MM.1S (cell line): ENCODE data around the gene CLCF1.

Experiments
- DNase-seq: peaks from one replicate; pipeline ENCODE4 v3.0.0-alpha.2; 2015
- H2AFZ ChIP-seq: fragments of 300-600 bp; sonication (generic); 2 replicates; pipeline ENCODE4 v1.6.0; 2016; ENCODE audit warnings: antibody characterized with exemption, low read length
- H3F3A ChIP-seq: fragments of 300-600 bp; sonication (generic); 2 replicates; pipeline ENCODE4 v1.6.1; 2016; ENCODE audit warnings: mild to moderate bottlenecking, antibody characterized with exemption, low read length, moderate library complexity, mixed read lengths; ENCODE audit not compliant: insufficient read depth
- H3K27ac ChIP-seq: fragments of 300-600 bp; sonication (generic); 2 replicates; pipeline ENCODE4 v1.5.1; 2016; ENCODE audit warnings: mild to moderate bottlenecking, low read length
- H3K27me3 ChIP-seq: fragments of 300-600 bp; sonication (generic); replicated peaks from 2 replicates; pipeline ENCODE4 v1.6.0; 2016; ENCODE audit warnings: low read length; ENCODE audit not compliant: insufficient read depth
- H3K36me3 ChIP-seq: fragments of 300-600 bp; sonication (generic); replicated peaks from 2 replicates; pipeline ENCODE4 v1.6.1; 2016; ENCODE audit warnings: mild to moderate bottlenecking, low read length, mixed read lengths; ENCODE audit not compliant: insufficient read depth
- H3K4me1 ChIP-seq: fragments of 300-600 bp; sonication (generic); 2 replicates; pipeline ENCODE4 v1.6.1; 2016; ENCODE audit warnings: low read length, mixed read lengths
- H3K4me2 ChIP-seq: fragments of 300-600 bp; sonication (generic); 2 replicates; pipeline ENCODE4 v1.6.0; 2016; ENCODE audit warnings: low read depth, low read length
- H3K4me3 ChIP-seq: fragments of 300-600 bp; sonication (generic); 2 replicates; pipeline ENCODE4 v1.5.1; 2016; ENCODE audit warnings: low read length, mixed read lengths
- H3K79me2 ChIP-seq: fragments of 300-600 bp; sonication (generic); 2 replicates; pipeline ENCODE4 v1.6.1; 2016; ENCODE audit warnings: mixed run types, low read length, mixed read lengths
- H3K9ac ChIP-seq: fragments of 300-600 bp; sonication (generic); 2 replicates; pipeline ENCODE4 v1.6.1; 2016; ENCODE audit warnings: low read length, mixed read lengths
- H3K9me2 ChIP-seq: fragments of 300-600 bp; sonication (generic); replicated peaks from 2 replicates; pipeline ENCODE4 v1.6.1; 2016; ENCODE audit warnings: mild to moderate bottlenecking, low read length, mixed read lengths; ENCODE audit not compliant: insufficient read depth
- H3K9me3 ChIP-seq: fragments of 300-600 bp; sonication (generic); replicated peaks from 2 replicates; pipeline ENCODE4 v1.6.1; 2016; ENCODE audit warnings: mild to moderate bottlenecking, low read length, mixed read lengths; ENCODE audit not compliant: insufficient read depth
- H4K20me1 ChIP-seq: fragments of 300-600 bp; sonication (generic); 2 replicates; pipeline ENCODE4 v1.6.1; 2016; ENCODE audit warnings: mild to moderate bottlenecking, low read length, moderate library complexity, mixed read lengths; ENCODE audit not compliant: insufficient read depth
- EZH2 ChIP-seq: fragments of 300-600 bp; sonication (generic); optimal IDR thresholded peaks from 2 replicates; pipeline ENCODE3; 2017; ENCODE audit warnings: low read depth, mild to moderate bottlenecking, antibody characterized with exemption, low read length, mixed read lengths
- EZH2phosphoT487 ChIP-seq: fragments of 300-600 bp; sonication (generic); IDR thresholded peaks from 2 replicates; pipeline ENCODE4 v1.6.1; 2018; ENCODE audit warnings: antibody characterized with exemption, low read length
- TF ChIP-seq, protein P1 (sequence below): fragments of 300-600 bp; sonication (generic); IDR thresholded peaks from 2 replicates; pipeline ENCODE4 v1.5.1; 2016; ENCODE audit warnings: antibody characterized with exemption, low read length, mixed read lengths

CLCF1 gene

DNA sequence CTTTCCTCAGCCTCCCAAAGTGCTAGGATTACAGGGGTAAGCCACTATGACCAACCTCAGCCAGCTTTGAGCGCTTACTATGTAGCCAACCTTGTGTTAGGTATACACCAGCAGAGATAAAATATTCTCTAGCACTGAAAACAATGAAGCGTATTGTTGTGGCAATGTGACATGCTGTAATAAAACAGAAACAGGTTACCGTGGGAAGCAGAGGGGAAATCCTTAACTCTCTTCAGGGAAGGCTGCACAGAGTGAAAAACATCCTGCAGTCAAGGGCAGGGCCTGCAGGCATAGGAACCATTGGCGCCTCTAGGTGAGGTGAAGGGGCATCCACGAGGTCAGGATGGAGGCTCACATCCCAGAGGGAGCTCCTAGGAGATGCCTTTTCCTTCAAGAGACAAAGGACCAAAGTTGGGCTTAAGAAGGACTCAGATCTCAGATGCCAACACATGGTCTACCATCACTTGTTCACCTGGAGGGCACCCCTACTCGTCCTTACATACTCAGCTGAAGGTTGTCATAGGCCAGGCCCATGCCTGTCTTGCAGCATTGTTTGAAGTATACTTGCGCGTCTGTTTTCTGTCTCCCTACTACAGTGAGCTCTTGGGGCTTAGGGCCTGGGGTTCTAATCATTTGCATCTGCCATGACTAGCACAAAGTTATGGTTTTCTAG, 28.0 kb downstream of the CLCF1 start:
- Histone ChIP-seq H3K9me3 (no peaks in the 10 kb centered on the region), H2AFZ (no peak overlapping the region), H4K20me1 (no peaks in the 10 kb centered on the region), H3K9ac (no peak overlapping the region), H3F3A (peaks cover 4% of the 10 kb centered on the region; the same call in 1 of the 2 replicates), H3K27ac (no peak overlapping the region), H3K4me2 (no peak overlapping the region), H3K79me2 (no peaks in the 10 kb centered on the region), H3K4me1 (peaks cover 21% of the 10 kb centered on the region), H3K4me3 (no peak overlapping the region), H3K9me2 (no peaks in the 10 kb centered on the region), H3K36me3 (no peaks in the 10 kb centered on the region), H3K27me3 (no peaks in the 10 kb centered on the region)
- no peak for TF ChIP-seq EZH2phosphoT487
- TF ChIP-seq EZH2: no peak
- TF ChIP-seq, protein P1, sequence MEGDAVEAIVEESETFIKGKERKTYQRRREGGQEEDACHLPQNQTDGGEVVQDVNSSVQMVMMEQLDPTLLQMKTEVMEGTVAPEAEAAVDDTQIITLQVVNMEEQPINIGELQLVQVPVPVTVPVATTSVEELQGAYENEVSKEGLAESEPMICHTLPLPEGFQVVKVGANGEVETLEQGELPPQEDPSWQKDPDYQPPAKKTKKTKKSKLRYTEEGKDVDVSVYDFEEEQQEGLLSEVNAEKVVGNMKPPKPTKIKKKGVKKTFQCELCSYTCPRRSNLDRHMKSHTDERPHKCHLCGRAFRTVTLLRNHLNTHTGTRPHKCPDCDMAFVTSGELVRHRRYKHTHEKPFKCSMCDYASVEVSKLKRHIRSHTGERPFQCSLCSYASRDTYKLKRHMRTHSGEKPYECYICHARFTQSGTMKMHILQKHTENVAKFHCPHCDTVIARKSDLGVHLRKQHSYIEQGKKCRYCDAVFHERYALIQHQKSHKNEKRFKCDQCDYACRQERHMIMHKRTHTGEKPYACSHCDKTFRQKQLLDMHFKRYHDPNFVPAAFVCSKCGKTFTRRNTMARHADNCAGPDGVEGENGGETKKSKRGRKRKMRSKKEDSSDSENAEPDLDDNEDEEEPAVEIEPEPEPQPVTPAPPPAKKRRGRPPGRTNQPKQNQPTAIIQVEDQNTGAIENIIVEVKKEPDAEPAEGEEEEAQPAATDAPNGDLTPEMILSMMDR: no peak
- DNase-seq: no peak

DNA sequence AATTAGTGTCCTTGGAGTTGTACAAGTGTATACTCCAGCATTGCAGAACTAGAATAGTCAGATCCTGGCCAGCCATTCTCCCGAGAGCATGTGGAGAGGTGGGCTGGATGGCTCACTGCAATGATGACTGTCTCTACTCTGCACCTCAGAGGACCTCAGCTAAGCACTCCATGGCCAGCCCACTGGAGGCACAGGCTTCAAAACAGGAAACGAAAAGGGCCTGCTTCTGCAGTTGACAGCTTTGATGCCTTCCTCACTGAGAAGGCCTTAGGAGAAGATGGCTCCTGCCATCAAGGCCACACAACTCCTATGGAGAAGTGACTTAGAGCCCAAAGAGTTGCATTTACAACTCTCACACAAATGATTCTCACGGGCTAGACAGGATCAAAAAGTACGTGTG, 29.1 kb downstream of the CLCF1 start:
- H2AFZ ChIP-seq: peak overlapping the region; percentile 55
- no peaks in the 10 kb centered on the region for H3K36me3 ChIP-seq
- H3K27ac ChIP-seq: no peak overlapping the region
- no peaks in the 10 kb centered on the region for H3K27me3 ChIP-seq
- no peaks in the 10 kb centered on the region for H3K79me2 ChIP-seq
- H3K9me2 ChIP-seq: no peaks in the 10 kb centered on the region
- no peak overlapping the region for H3K9ac ChIP-seq
- H3K4me1 ChIP-seq: peaks cover 12% of the 10 kb centered on the region
- no peak for TF ChIP-seq EZH2
- H3K9me3 ChIP-seq: no peaks in the 10 kb centered on the region
- peak overlapping the region; percentile 18; the same call in 1 of the 2 replicates for H3K4me2 ChIP-seq
- no peak overlapping the region for H3K4me3 ChIP-seq
- DNase-seq: no peak
- H3F3A ChIP-seq: peaks cover 4% of the 10 kb centered on the region; the same call in 1 of the 2 replicates
- no peaks in the 10 kb centered on the region for H4K20me1 ChIP-seq

DNA sequence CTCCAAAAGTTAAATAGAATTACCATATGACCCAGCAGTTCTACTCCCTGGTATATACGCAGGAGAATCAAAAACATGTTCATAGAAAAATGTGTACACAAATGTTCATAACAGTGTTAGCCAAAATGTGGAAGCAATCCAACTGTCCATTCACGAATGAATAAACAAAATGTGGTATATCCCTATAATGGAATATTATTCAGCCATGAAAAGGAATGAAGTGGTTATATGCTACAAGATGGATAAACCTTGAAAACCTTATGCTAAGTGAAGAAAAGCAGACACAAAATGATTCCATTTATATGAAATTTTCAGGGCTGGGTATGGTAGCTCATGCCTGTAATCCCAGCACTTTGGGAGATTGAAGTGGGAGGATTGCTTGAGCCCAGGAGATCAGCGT, 36.1 kb downstream of the CLCF1 start:
- Histone ChIP-seq H3K4me1 (no peaks in the 10 kb centered on the region), H3K27ac (no peak overlapping the region), H3K27me3 (no peaks in the 10 kb centered on the region), H3K4me2 (no peak overlapping the region), H3K4me3 (no peak overlapping the region), H4K20me1 (no peaks in the 10 kb centered on the region), H3K36me3 (no peaks in the 10 kb centered on the region), H2AFZ (no peak overlapping the region), H3K79me2 (no peaks in the 10 kb centered on the region), H3F3A (no peaks in the 10 kb centered on the region), H3K9me2 (no peaks in the 10 kb centered on the region), H3K9me3 (no peaks in the 10 kb centered on the region), H3K9ac (no peak overlapping the region)
- TF ChIP-seq, protein P1: no peak
- TF ChIP-seq EZH2 (no peak), EZH2phosphoT487 (no peak)
- no peak for DNase-seq

DNA sequence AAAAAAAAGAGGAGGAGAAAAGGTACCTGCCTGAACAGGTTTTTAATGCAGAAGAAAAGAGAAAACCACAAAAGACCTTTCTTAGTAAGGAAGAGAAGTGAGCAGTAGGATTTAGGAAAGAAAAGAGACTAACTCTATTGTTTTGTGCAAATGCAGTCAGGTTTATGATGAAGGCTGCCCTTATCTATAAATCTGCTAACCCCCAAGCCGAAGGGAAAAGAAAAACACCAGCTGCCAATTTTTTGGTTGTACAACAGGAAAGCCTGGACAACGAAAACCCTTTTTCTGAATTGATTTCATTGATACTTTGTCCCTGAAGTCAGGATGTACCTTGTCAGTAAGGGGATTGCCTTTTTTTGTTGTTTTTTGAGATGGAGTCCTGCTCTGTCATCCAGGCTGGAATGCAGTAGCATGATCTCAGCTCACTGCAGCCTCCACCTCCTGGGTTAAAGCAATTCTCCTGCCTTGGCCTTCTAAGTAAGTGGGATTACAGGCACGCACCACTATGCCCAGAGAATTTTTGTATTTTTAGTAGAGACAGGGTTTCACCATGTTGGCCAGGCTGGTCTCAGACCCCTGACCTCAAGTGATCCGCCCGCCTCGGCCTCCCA, 41.2 kb downstream of the CLCF1 start:
- no peaks in the 10 kb centered on the region for H3K4me1 ChIP-seq
- TF ChIP-seq, protein P1: no peak
- TF ChIP-seq EZH2: no peak
- TF ChIP-seq EZH2phosphoT487: no peak
- no peak overlapping the region for H3K27ac ChIP-seq
- H3F3A ChIP-seq: no peaks in the 10 kb centered on the region
- no peaks in the 10 kb centered on the region for H3K79me2 ChIP-seq
- no peaks in the 10 kb centered on the region for H3K27me3 ChIP-seq
- no peaks in the 10 kb centered on the region for H3K9me2 ChIP-seq
- no peak overlapping the region for H3K4me2 ChIP-seq
- H3K9me3 ChIP-seq: no peaks in the 10 kb centered on the region
- no peak overlapping the region for H3K4me3 ChIP-seq
- H3K36me3 ChIP-seq: no peaks in the 10 kb centered on the region
- no peaks in the 10 kb centered on the region for H4K20me1 ChIP-seq
- no peak overlapping the region for H2AFZ ChIP-seq
- no peak overlapping the region for H3K9ac ChIP-seq
- DNase-seq: no peak
